A673 (cell line): ENCODE measurements around the gene EPHA10. TPM values are rescaled to one million over a fixed set of nuclear protein-coding genes. Genes with fewer than 3 reads are reported as not detected.

Experiments used
- BruUV-seq: library from RNA; stranded (reverse); fragments of 400-500 nt; replicated peaks from 2 replicates; lab custom pipeline; 2021; lab: Mats Ljungman, UMichigan
- CTCF ChIA-PET: fragments of 300-600 bp; sonication (Branson Sonifier 250); formaldehyde crosslinking; loops from one replicate; lab custom pipeline; 2022; ENCODE audit warnings: antibody characterized with exemption; lab: Charles Lee
- POLR2A ChIA-PET: fragments of 300-600 bp; sonication (Branson Sonifier 250); formaldehyde crosslinking; loops from one replicate; lab custom pipeline; 2022; ENCODE audit warnings: antibody characterized with exemption; ENCODE audit not compliant: low non-redundant PET; lab: Charles Lee
- DNase-seq: peaks from one replicate; pipeline ENCODE4 v3.0.0-alpha.2; 2015; ENCODE audit warnings: low spot score
- H3K27ac ChIP-seq: fragments of 200-600 bp; sonication (generic); 2 replicates; pipeline ENCODE4 v1.5.1; 2016; ENCODE audit warnings: mixed run types, low read depth, mild to moderate bottlenecking, mixed read lengths, antibody characterized with exemption, low read length; ENCODE audit not compliant: poor library complexity, severe bottlenecking
- H3K27me3 ChIP-seq: fragments of 200-600 bp; sonication (generic); replicated peaks from 2 replicates; pipeline ENCODE4 v1.6.1; 2017; ENCODE audit warnings: mixed run types, low read depth, mild to moderate bottlenecking, mixed read lengths, antibody characterized with exemption, low read length; ENCODE audit not compliant: insufficient read depth, poor library complexity
- H3K36me3 ChIP-seq: fragments of 200-600 bp; sonication (generic); 2 replicates; pipeline ENCODE4 v1.6.1; 2016; ENCODE audit warnings: mixed run types, mild to moderate bottlenecking, mixed read lengths, antibody characterized with exemption, low read length; ENCODE audit not compliant: insufficient read depth, poor library complexity, severe bottlenecking
- H3K4me1 ChIP-seq: fragments of 200-600 bp; sonication (generic); 2 replicates; pipeline ENCODE4 v1.6.1; 2017; ENCODE audit warnings: mixed run types, mild to moderate bottlenecking, mixed read lengths, antibody characterized with exemption, low read length; ENCODE audit not compliant: insufficient read depth, poor library complexity, severe bottlenecking
- H3K4me3 ChIP-seq: fragments of 200-600 bp; sonication (generic); 2 replicates; pipeline ENCODE4 v1.5.1; 2016; ENCODE audit warnings: low read depth, mixed run types, mild to moderate bottlenecking, mixed read lengths, low read length; ENCODE audit not compliant: poor library complexity, severe bottlenecking
- H3K9me3 ChIP-seq: fragments of 200-600 bp; sonication (generic); 2 replicates; pipeline ENCODE4 v1.6.1; 2016; ENCODE audit warnings: mixed run types, low read depth, mild to moderate bottlenecking, mixed read lengths, antibody characterized with exemption, low read length; ENCODE audit not compliant: poor library complexity, severe bottlenecking
- EZH2 ChIP-seq: fragments of 200-600 bp; sonication (generic); IDR thresholded peaks from 2 replicates; pipeline ENCODE4 v1.6.1; 2017; ENCODE audit warnings: borderline replicate concordance, low read depth, mild to moderate bottlenecking, mixed read lengths, antibody characterized with exemption, low read length; ENCODE audit not compliant: poor library complexity, severe bottlenecking
- intact Hi-C: fragments of 100-400 bp; cut with micrococcal nuclease; formaldehyde crosslinking; loops from one replicate; pipeline ENCODE4 v1.10.0; 2022; ENCODE audit not compliant: unreplicated experiment
- total RNA-seq: library from RNA; stranded (reverse); gene quantifications from 2 replicates; pipeline ENCODE4 v1.2.3, GENCODE V29; 2021
- TF ChIP-seq, protein P1 (sequence below): fragments of 300-800, 200-600 bp; sonication (generic); conservative IDR thresholded peaks from 2 replicates; pipeline ENCODE4 v1.5.1; 2017; ENCODE audit warnings: low read depth, mild to moderate bottlenecking, antibody characterized with exemption, low read length, moderate library complexity, mixed read lengths

Gene EPHA10
- total RNA-seq, 1 experiment from 2014 or later: not detected

DNA sequence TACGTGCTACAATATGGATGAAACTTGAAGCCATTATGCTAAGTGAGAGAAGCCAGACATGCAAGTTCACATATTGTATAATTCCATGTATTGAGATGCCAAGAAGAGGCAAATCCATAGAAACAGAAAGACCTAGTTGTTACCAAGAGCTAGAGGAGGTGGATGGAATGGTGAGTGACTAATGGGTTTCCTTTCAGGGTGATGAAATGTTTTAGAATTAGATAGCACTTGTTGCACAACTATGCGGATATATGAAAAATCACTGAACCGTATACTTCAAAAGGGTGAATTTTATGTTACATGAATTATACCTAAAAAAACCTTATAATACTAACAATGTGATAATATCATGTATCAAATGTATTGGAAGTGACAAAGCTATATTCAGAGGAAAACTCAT, 18.1 kb downstream of the EPHA10 start:
- no TSS peak for BruUV-seq
- ChIA-PET CTCF (interaction anchor here (0.7 kb wide), 1 partner anchor 19 kb away, joined by 6 read pairs; no protein-coding TSS in a partner anchor), POLR2A (no interaction called here)
- Histone ChIP-seq H3K4me3 (no peak overlapping the region), H3K36me3 (no peaks in the 10 kb centered on the region), H3K4me1 (no peaks in the 10 kb centered on the region), H3K9me3 (no peaks in the 10 kb centered on the region), H3K27me3 (peaks cover 53% of the 10 kb centered on the region), H3K27ac (no peak overlapping the region)
- TF ChIP-seq, protein P1, sequence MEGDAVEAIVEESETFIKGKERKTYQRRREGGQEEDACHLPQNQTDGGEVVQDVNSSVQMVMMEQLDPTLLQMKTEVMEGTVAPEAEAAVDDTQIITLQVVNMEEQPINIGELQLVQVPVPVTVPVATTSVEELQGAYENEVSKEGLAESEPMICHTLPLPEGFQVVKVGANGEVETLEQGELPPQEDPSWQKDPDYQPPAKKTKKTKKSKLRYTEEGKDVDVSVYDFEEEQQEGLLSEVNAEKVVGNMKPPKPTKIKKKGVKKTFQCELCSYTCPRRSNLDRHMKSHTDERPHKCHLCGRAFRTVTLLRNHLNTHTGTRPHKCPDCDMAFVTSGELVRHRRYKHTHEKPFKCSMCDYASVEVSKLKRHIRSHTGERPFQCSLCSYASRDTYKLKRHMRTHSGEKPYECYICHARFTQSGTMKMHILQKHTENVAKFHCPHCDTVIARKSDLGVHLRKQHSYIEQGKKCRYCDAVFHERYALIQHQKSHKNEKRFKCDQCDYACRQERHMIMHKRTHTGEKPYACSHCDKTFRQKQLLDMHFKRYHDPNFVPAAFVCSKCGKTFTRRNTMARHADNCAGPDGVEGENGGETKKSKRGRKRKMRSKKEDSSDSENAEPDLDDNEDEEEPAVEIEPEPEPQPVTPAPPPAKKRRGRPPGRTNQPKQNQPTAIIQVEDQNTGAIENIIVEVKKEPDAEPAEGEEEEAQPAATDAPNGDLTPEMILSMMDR: no peak
- no peak for TF ChIP-seq EZH2
- no peak for DNase-seq
- intact Hi-C loops: loop anchor here (10.0 kb wide), 1 partner anchor 48 kb away; the partner anchor contains the start of gene MANEAL

- ChIA-PET POLR2A (no interaction called here), CTCF (interaction anchor here (0.6 kb wide), 1 partner anchor 565 kb away, joined by 3 read pairs; no protein-coding TSS in a partner anchor)
- no peaks in the 10 kb centered on the region for H3K9me3 ChIP-seq
- intact Hi-C loops: loop anchor here (10.0 kb wide), 1 partner anchor 53 kb away; the partner anchor contains the start of gene MANEAL
- no peak overlapping the region for H3K27ac ChIP-seq
- BruUV-seq: no TSS peak
- H3K27me3 ChIP-seq: peaks cover 49% of the 10 kb centered on the region
- H3K4me1 ChIP-seq: no peaks in the 10 kb centered on the region
- DNase-seq: no peak
- TF ChIP-seq, protein P1: no peak
- no peak for TF ChIP-seq EZH2
- H3K4me3 ChIP-seq: no peak overlapping the region
- no peaks in the 10 kb centered on the region for H3K36me3 ChIP-seq
Observed at GRCh38 chr1:37741662-37742061, 23.3 kb downstream of the EPHA10 start.

GRCh38 chr1:37741130-37741529, 23.8 kb downstream of the EPHA10 start:
- Histone ChIP-seq H3K9me3 (no peaks in the 10 kb centered on the region), H3K36me3 (no peaks in the 10 kb centered on the region), H3K4me3 (no peak overlapping the region), H3K4me1 (no peaks in the 10 kb centered on the region), H3K27me3 (peaks cover 49% of the 10 kb centered on the region), H3K27ac (no peak overlapping the region)
- DNase-seq: peak; percentile 32
- ChIA-PET POLR2A (no interaction called here), CTCF (no interaction called here)
- no peak for TF ChIP-seq EZH2
- TF ChIP-seq, protein P1: no peak
- intact Hi-C loops: loop anchor here (10.0 kb wide), 1 partner anchor 54 kb away; the partner anchor contains the start of gene MANEAL
- no TSS peak for BruUV-seq
